Measurements from ENCODE around the gene CXXC5.
"Not testable (repeated sequence)": the region's sequence is repeated elsewhere in the genome, so short reads cannot be mapped to it uniquely, and the experiment has no call there.

CXXC5 gene

DNA sequence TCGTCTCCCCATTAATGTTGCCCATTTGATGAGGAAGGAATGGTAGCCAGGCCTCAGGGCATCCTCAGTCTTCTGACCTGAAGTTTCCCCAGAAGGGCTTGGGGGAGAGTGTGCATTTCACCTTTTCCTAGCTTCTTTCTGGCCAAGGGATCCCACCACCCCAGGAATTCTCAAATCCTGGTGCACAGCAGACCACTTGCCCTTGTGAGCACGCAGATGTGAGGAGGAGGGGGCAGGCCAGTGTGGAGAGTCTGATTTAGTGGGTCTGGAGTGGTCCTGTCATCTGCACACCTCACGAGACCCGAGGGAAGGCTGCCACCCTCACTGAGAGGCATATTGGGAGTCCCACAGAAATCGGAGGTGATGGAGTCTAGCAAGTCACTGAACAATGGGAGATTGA is 64.3 kb downstream of the CXXC5 start:
- DNase-seq (ENCODE audit: low spot score): no peak

DNA sequence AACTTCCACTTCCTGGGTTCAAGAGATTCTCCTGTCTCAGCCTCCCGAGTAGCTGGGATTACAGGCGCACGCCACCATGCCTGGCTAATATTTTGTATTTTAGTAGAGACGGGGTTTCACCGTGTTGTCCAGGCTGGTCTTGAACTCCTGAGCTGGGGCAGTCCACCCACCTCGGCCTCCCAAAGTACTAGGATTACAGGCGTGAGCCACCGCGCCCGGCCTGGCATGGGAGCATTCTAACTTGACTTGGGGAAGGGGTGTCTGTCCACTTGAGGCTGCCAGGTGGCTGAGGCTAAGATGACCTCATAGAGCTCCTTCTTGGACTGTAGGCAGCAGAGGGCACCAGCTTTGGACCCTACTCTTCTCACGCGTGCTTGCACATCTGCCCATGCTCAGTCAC is 65.7 kb downstream of the CXXC5 start:
- not testable (repeated sequence) for DNase-seq (ENCODE audit: low spot score)

DNA sequence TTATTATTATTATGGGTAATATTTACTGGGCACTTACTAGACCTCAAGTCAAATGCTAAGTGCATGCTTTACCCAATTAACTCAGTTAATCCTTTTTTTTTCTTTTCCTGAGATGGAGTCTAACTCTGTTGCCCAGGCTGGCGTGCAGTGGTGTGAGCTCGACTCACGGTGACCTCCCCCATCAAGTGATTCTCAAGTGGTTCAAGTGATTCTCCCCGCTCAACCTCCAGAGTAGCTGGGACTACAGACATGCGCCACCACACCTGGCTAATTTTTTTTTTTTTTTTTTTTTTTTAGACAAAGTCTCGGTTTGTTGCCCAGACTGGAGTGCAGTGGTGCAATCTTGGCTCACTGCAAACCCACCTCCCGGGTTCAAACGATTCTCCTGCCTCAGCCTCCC is 69.1 kb downstream of the CXXC5 start:
- DNase-seq (ENCODE audit: low spot score): no peak

DNA sequence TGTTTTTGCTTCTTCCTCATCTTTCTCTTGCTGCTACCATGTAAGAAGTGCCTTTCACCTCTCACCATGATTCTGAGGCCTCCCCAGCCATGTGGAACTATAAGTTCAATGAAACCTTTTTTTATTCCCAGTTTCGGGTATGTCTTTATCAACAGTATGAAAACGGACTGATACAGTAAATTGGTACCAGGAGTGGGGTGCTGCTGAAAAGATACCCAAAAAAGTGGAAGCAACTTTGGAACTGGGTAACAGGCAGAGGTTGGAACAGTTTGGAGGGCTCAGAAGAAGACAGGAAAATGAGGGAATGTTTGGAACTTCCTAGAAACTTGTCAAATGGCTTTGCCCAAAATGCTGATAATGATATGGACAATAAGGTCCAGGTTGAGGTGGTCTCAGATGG is 70.3 kb downstream of the CXXC5 start:
- DNase-seq (ENCODE audit: low spot score): not testable (repeated sequence)

DNA sequence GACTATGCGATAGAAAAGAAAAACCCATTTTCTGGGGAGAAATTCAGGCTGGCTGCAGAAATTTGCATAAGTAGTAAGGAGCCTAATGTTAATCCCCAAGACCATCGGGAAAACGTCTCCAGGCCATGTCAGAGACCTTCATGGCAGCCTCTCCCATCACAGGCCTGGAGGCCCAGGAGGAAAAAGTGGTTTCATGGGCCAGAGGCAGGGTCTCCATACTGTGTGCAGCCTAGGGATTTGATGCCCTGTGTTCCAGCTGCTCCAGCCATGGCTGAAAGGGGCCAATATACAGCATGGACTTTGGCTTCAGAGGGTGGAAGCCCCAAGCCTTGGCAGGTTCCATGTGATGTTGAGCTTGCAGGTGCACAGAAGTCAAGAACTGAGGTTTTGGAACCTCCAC is 71.8 kb downstream of the CXXC5 start:
- DNase-seq (ENCODE audit: low spot score): not testable (repeated sequence)

DNA sequence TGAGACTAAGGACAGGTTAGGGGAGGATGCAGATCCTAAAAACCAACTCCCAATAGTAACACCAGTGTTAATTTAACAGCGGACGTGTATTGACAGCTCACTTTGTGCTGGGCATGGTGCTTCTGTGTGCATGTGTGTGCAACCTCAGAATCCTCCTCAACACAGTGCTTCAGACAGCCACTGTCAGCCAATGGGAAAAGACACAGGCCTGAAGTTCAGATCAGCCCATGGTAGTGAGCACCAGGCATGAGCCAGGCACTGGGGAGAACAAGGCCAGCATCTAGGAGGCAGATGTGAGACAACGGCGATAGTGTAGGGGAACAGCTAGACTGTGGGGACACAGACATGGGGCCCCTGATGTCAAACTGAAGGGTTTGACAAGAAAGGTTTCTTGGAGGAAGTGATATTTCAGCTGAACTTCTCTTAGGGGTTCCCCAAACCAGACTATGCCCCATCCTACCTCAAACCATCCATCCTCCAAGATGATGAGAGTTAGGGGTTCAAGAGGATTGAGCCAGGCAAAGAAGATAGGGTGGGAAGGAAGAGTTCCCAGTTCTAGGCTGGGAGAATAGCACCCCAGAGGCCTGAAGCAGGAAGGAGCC is 75.9 kb downstream of the CXXC5 start:
- no peak for DNase-seq (ENCODE audit: low spot score)

DNA sequence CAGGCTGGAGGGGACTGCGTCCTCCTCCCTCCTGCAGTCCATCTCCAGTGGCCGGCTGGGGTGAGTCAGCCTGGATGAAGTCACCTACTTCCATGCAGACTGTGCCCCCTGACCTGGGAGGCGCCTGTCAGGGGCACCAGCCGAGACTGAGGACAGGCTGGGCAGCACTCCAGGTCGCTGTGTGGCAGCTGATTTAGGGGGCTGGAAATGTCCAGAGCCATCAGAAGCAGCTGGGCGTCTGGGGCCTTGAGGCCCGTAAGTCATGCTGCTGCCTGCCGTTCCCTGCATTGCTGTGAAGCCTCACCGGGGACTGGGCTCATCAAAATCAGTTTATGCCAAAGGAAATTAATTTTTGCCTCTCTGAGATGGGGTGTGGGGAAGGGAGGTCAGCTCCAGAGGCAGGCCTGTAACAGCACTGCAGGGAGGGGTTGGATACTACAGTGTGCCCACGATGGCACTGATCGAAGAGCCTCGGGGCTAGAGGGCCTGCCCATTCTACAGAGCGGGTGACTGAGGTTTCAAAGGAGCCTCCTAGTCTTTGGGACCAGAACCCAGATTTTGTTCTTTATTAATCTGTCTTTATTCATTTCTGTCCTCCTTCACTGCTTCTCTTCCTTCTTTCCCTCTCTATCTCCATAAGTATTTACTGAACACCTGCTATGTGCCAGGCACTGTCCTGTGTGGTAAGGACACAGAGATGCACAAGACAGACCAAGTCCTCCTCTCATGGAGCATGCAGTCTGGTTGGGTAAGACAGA is 77.1 kb downstream of the CXXC5 start:
- peak; percentile 70 for DNase-seq (ENCODE audit: low spot score)

DNA sequence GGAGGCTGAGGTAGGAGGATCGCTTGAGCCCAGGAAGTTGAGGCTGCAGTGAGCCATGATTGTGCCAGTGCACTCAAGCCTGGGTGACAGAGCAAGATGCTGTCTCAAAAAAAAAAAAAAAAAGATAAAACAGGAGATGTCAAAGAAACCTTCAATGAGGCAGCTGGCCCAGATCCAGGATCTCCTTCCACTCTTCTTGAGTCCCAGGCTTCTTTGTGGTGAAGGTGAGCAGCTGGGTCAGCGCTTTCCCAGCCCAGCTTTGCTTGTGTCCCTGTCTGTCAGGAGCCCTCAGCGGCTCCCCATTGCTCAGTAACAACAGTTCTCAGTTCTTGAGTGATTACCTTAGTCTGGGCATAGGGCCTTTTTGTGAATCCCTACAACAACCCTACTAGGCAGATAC is 78.1 kb downstream of the CXXC5 start:
- DNase-seq (ENCODE audit: low spot score): no peak

DNA sequence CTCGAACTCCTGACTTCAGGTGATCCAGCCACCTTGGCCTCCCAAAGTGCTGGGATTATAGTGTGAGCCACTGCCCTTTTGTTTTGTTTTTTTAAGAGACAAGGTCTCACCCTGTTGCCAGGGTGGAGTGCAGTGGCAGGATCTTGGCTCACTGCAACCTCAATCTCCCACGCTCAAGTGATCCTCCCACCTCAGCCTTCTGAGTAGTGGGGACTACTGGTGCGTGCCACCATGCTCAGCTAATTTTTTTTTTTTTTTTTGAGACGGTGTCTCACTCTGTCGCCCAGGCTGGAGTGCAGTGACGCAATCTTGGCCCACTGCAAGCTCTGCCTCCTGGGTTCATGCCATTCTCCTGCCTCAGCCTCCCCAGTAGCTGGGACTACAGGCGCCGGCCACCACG is 79.5 kb downstream of the CXXC5 start:
- not testable (repeated sequence) for DNase-seq (ENCODE audit: low spot score)

DNA sequence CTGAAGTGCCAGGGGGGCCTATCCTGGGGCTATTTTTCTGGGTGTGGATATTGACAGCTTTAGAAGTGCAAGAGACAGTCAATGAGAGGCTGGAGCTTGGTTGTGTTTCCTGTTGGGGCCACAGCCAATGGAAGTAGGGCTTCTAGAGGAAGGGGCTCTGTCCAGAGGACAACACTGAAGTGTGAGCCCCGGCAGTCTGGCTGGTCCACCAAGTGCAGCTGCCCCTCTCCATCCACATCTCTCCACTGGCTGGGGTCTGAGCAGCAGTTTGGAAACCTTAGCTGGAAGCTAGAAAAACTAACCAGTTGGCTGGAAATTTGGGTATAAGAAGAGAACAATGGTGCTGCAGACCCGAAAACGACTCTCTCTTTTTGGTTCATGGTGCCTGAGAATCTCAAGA is 83.1 kb downstream of the CXXC5 start:
- DNase-seq (ENCODE audit: low spot score): peak; percentile 57

DNA sequence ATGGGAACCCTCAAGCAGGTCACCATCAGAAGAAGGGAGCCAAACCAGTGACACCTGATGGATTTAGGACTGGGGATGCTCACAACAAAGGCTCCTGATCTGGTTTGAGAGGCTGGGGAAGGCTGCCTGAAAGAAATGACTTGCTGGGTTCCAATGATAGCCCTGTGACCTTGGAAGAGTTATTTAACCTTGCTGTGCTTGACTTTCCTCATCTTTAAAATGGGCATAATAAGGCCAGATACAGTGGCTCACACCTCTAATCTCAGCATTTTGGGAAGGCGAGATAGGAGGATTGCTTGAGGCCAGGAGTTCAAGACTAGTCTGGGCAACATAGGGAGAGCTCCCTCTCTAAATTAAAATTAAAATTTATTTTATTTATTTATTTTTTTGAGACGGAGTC is 83.9 kb downstream of the CXXC5 start:
- no peak for DNase-seq (ENCODE audit: low spot score)

DNA sequence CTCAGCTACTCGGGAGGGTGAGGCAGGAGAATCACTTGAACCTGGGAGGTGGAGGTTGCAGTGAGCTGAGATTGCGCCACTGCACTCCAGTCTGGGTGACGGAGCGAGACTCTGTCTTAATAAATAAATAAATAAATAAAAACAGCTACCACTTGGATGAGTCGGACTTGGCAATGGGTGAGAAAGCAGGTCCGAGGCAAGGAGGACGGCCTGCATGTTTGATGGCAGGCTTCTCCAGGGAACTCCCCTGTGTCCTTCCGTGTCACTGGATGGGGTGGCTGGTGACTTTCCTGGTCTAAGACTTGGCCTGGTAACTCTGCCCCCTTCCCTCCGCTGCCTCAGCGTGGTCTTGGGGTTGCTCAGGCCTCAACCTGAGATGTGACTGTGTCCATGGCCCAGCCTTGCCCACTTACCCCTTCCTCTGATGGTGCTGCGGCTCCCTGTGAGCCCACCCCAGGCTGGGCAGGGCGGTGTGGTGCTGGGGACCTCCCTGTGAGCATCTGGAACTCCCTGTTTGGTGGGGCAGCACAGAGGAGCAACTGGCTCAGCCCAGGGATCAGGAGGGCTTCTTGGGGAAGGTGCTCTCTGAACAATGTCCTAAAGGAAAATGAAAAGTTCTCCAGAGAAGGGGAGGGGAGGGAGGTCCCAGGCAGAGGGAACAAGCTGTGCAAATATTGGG is 85.0 kb downstream of the CXXC5 start:
- DNase-seq (ENCODE audit: low spot score): peak; percentile 40

Data from left forelimb (tissue), 1 donor.